Lower leg skin (tissue), 4 donors: ENCODE results near the gene FRAS1. TPM values are rescaled to one million over a fixed set of nuclear protein-coding genes. Genes with fewer than 3 reads are reported as not detected.
"Not testable (repeated sequence)": the region's sequence is repeated elsewhere in the genome, so short reads cannot be mapped to it uniquely, and the experiment has no call there.

Experiments used
- DNase-seq, 2 donors: peaks; one replicate each; pipeline ENCODE4 v3.0.0-alpha.2; 2019; ENCODE audit warnings: low spot score in 2 of 2
- H3K4me3 ChIP-seq: fragments of 200-600 bp; sonication (generic); 2 replicates; pipeline ENCODE4 v1.5.1; 2017; ENCODE audit warnings: mild to moderate bottlenecking, low read depth; ENCODE audit not compliant: poor library complexity, severe bottlenecking
- CTCF ChIP-seq, 3 donors: fragments of 450-650 bp; IDR thresholded peaks; one replicate each; pipeline ENCODE4 v1.5.1; 2016; ENCODE audit warnings: antibody characterized with exemption in 3 of 3, mild to moderate bottlenecking in 3 of 3, moderate library complexity in 2 of 3
- POLR2A ChIP-seq, 2 donors: fragments of 450-650 bp; IDR thresholded peaks; one replicate each; pipeline ENCODE4 v1.6.1; 2016 to 2017; ENCODE audit warnings: antibody characterized with exemption in 2 of 2, mild to moderate bottlenecking in 1 of 2, moderate library complexity in 1 of 2
- WGBS, 2 donors: methylation state at CpG; one replicate each; pipeline ENCODE4 v1.1.5; 2018; 5-methylcytosine and 5-hydroxymethylcytosine counted together
- intact Hi-C: fragments of 100-400 bp; cut with DNase I; formaldehyde crosslinking; loops from one replicate; pipeline ENCODE4 v1.15.0; 2023; ENCODE audit warnings: low total_unique reads
- total RNA-seq, 4 donors: library from RNA; depleted of rRNA; stranded (reverse); fragments of >200 nt; gene quantifications; one replicate each; pipeline ENCODE4 v1.1.0, GENCODE V29; 2016

Gene FRAS1
- total RNA-seq, 4 donors from 2014 or later = 0.83 to 5.3 (median 3.0) TPM

GRCh38 chr4:78207541-78207940 lies 150.4 kb downstream of the FRAS1 start:
- 80 to 83% methylated on average over 3 of the region's 3 CpGs for WGBS, 2 donors
- DNase-seq = no peak
- intact Hi-C loops = no loop called here
- H3K4me3 ChIP-seq = no peak overlapping the region
- TF ChIP-seq CTCF (IDR thresholded peaks at IDR 0.05) (no peak), POLR2A (IDR thresholded peaks at IDR 0.05) (no peak)

GRCh38 chr4:78207951-78208350 lies 150.8 kb downstream of the FRAS1 start:
- no peak for DNase-seq
- WGBS, 2 donors = 58 to 65% methylated on average over 6 of the region's 6 CpGs
- intact Hi-C loops = no loop called here
- no peak overlapping the region for H3K4me3 ChIP-seq
- no peak for TF ChIP-seq POLR2A (IDR thresholded peaks at IDR 0.05)
- TF ChIP-seq CTCF (IDR thresholded peaks at IDR 0.05) = no peak

GRCh38 chr4:78208896-78209295 lies 151.8 kb downstream of the FRAS1 start:
- intact Hi-C loops, DNase-seq, H3K4me3 ChIP-seq: not testable (repeated sequence)
- 85 to 89% methylated on average over 4 of the region's 4 CpGs for WGBS, 2 donors

- intact Hi-C loops = no loop called here
- no peak overlapping the region for H3K4me3 ChIP-seq
- no peak for DNase-seq
- 95 to 96% methylated on average over 6 of the region's 6 CpGs for WGBS, 2 donors
- TF ChIP-seq CTCF (IDR thresholded peaks at IDR 0.05) = no peak
- TF ChIP-seq POLR2A (IDR thresholded peaks at IDR 0.05) = no peak
These were observed 153.7 kb downstream of the FRAS1 start for GRCh38 chr4:78210694-78211410.

- WGBS, 2 donors = 32 to 35% methylated on average over 3 of the region's 3 CpGs
- intact Hi-C loops = no loop called here
- DNase-seq = no peak
- no peak for TF ChIP-seq POLR2A (IDR thresholded peaks at IDR 0.05)
- TF ChIP-seq CTCF (IDR thresholded peaks at IDR 0.05) = no peak
- H3K4me3 ChIP-seq = no peak overlapping the region
These were observed 156.1 kb downstream of the FRAS1 start for GRCh38 chr4:78213218-78213617.

GRCh38 chr4:78214078-78214477 lies 157.0 kb downstream of the FRAS1 start:
- no peak for TF ChIP-seq CTCF (IDR thresholded peaks at IDR 0.05)
- H3K4me3 ChIP-seq = no peak overlapping the region
- intact Hi-C loops = no loop called here
- no peak for DNase-seq
